Measurements from ENCODE around the gene PRKAR1B. TPM values are rescaled to one million over a fixed set of nuclear protein-coding genes. Genes with fewer than 3 reads are reported as not detected.

PRKAR1B gene
- total RNA-seq, 4 donors from 2014 or later = 7.3 to 15.6 (median 12.3) TPM

DNA sequence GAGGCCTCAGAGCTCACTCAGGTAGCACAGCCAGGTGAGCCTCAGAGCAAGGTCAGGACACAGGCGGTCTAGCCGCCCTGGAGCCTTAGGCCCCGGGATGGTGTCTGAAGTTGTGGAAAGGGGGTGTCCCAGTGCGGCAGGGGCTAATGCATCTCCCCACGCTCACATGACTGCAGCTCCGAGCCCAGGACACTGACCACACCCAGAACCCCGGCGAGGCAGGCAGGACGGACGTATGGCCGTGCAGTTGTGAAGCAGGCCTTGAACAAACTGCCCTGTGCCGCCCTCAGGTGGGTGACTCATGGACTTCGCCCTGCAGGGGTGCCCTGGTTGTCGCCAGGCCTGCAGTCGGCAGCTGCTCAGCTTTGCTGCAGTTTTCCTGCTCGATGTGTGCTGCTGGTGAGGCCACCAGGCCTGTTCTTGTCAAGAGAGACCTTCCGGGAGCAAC lies 5.0 kb upstream of the PRKAR1B start:
- peaks cover 4 to 10% of the 10 kb centered on the region in 2 donors for H3K36me3 ChIP-seq
- WGBS, 2 donors = 60 to 92% methylated on average over 8 of the region's 17 CpGs
- H3K27me3 ChIP-seq = no peaks in the 10 kb centered on the region
- no peak overlapping the region for H3K4me3 ChIP-seq (replicated peaks in 1 of 3)
- H3K27ac ChIP-seq = no peak overlapping the region
- TF ChIP-seq CTCF (IDR thresholded peaks at IDR 0.05) (no peak), POLR2A (IDR thresholded peaks at IDR 0.05) (no peak)
- no peaks in the 10 kb centered on the region for H3K9me3 ChIP-seq
- DNase-seq = no peak
- H3K4me1 ChIP-seq = peaks cover 9 to 10% of the 10 kb centered on the region in 2 donors
- intact Hi-C loops (cut with DNase I) = no loop called here

DNA sequence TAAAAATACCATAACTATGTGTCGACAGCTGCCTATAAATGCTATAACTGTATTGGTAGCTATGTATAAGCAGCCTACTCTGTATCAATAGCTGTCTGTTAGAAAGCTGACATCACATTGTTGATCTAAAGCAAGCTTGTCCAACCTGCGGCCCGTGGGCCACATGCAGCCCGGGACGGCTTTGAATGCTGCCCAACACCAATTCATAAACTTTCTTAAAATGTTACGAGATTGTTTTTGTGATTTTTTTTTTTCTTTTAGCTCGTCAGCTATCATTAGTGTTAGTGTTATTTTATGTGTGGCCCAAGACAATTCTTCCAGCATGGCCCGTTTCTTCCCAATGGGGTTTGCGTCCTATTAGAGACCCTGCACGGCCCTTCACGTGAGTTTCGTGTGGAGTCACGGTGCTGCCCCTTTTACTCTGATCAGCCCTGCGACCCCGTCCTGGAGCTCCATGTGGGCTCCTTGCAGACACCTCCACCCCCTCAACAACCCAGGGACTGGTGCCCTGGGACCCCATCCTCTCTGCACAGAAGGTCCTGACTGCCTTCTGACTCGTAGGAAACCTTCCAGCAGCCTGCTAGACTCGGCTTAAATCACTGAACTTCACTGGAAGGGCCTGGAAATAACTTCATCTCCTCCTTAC lies 4.5 kb upstream of the PRKAR1B start:
- H3K36me3 ChIP-seq = peaks cover 4 to 10% of the 10 kb centered on the region in 2 donors
- 92 to 94% methylated on average over 17 of the region's 17 CpGs for WGBS, 2 donors
- H3K27ac ChIP-seq = no peak overlapping the region
- DNase-seq = no peak
- H3K4me1 ChIP-seq = peaks cover 9 to 10% of the 10 kb centered on the region in 2 donors
- intact Hi-C loops (cut with DNase I) = no loop called here
- H3K4me3 ChIP-seq (replicated peaks in 1 of 3) = no peak overlapping the region
- H3K9me3 ChIP-seq = no peaks in the 10 kb centered on the region
- H3K27me3 ChIP-seq = no peaks in the 10 kb centered on the region
- TF ChIP-seq POLR2A (IDR thresholded peaks at IDR 0.05) (no peak), CTCF (IDR thresholded peaks at IDR 0.05) (no peak)

DNA sequence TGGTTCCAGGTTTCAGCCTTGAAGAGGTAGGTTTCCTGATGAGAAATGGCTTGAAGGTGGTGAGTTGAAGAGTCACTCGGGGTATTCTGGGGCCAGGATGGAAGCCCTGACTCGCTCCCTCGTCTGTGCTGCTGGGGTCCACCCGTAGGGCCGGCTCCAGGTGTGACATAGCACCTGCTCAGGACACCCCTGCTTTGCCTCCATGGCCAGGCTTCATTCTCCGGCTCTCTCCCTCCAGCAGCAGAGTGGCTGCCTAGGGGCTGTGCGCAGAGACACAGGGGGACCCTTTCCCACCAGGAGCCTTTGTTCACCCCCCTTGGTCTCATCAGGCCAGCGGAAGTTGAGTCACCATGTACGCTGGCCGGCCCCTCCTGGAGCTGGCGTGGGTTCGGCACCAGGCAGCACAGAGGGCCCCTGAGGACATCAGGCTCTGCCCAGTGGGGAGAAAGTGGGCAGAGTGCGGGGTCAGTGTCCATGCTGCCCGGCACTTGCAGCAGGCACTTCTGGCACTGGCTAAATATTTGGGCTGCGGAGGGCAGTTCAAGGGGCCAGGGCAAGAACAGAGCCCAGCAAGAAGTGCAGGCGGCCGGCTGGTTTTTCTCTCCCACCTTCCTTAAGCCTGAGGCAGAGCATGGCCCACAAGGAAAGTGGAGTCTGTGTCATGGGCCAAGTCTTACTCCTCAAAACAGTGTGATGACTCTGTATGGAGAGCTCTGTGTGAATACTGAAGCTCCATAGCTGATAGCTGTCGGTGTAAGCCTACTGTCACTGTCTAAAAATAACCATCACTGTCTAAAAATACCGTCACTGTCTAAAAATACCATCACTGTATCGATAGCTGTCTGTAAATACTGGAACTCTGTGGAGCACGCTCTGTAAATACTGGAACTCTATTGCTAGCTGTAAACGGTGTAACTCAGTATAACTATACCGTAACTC lies 3.7 kb upstream of the PRKAR1B start:
- DNase-seq = no peak
- H3K4me1 ChIP-seq = peaks cover 14% of the 10 kb centered on the region in 2 donors
- WGBS, 2 donors = 92 to 95% methylated on average over 16 to 19 of the region's 23 CpGs
- H3K27ac ChIP-seq = no peak overlapping the region
- peaks cover 4 to 10% of the 10 kb centered on the region in 2 donors for H3K36me3 ChIP-seq
- no peaks in the 10 kb centered on the region for H3K9me3 ChIP-seq
- TF ChIP-seq CTCF (IDR thresholded peaks at IDR 0.05) (no peak), POLR2A (IDR thresholded peaks at IDR 0.05) (no peak)
- intact Hi-C loops (cut with DNase I) = no loop called here
- H3K4me3 ChIP-seq (replicated peaks in 1 of 3) = no peak overlapping the region
- H3K27me3 ChIP-seq = no peaks in the 10 kb centered on the region

GRCh38 chr7:729140-730000 lies 2.3 kb upstream of the PRKAR1B start:
- no peak for DNase-seq
- intact Hi-C loops (cut with DNase I) = no loop called here
- Histone ChIP-seq H3K4me3 (replicated peaks in 1 of 3) (no peak overlapping the region), H3K27me3 (no peaks in the 10 kb centered on the region), H3K27ac (no peak overlapping the region), H3K4me1 (peaks cover 14 to 16% of the 10 kb centered on the region in 2 donors), H3K36me3 (peaks cover 4 to 10% of the 10 kb centered on the region in 2 donors), H3K9me3 (no peaks in the 10 kb centered on the region)
- TF ChIP-seq CTCF (IDR thresholded peaks at IDR 0.05) (no peak), POLR2A (IDR thresholded peaks at IDR 0.05) (no peak)
- WGBS, 2 donors = 94% methylated on average over 19 to 23 of the region's 29 CpGs

All from thyroid gland (tissue), 4 donors.